Left forelimb (tissue), 1 donor: ENCODE results near the gene FHDC1.

Source experiments
- DNase-seq: peaks from one replicate; pipeline ENCODE4 v3.0.0-alpha.2; 2018; ENCODE audit warnings: low spot score

Gene FHDC1

DNA sequence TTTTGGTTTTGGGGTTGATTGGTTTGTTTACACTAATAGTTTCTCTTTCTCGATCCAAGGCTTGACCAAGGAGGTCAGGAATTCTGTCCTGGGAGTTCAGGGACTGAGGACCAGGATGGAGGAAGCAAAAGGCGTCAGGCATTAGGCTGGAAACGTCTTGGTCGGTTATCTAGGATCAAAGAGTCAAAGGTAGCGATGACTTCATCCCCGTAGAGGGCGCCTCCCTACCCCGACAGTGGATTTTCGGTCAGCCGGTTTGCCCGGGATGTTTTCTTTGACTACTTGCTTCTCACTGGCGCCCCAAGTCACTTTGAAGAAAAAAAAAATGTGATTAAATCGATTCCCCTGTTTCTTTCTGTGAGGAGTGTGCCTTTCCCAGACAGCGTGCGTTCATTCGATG is 980 bp upstream of the FHDC1 start:
- DNase-seq: no peak

DNA sequence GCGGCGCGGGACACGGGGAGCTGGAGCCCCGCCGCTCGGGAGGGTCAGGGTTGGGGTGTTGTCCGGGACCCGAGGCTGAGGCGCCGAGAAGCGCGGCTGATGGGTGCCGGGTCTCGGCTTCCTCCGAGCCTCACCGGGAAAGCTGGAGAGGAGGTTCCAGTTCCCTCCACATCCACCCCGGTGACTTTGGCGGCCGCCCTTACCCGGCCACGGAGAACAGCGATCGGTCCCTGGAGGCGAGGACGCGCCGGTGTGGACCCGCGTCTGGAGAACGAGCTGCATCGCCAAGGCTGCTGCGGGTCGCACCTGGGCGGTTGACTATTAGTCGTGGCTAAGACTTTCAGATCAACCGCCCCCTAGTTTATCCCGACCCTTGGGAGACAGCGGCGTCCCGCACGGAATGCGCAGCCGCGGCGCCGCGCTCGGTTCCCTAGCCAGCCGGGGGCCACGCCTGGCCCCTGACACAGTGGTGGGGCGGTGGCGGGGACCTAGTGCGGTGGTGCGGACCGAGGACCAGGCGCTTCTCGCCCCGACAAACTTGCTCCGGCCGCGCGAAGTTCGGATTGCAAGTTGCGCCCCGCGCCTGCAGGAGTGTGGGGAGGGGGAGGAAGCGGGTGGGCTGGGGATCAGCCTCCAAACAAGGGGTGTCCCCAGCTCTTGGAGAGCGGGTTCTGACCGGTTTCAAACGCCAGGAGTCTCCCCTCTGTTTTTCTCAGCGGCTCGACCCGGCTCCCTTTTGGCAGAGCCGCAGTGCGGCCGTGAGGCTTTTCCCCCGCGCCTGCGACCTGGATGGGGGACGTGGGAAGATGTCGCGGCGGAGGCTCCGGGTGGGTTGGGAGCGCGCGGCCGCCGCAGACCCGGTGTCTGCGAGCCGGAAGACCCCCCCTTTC is 568 bp downstream of the FHDC1 start:
- DNase-seq: no peak

DNA sequence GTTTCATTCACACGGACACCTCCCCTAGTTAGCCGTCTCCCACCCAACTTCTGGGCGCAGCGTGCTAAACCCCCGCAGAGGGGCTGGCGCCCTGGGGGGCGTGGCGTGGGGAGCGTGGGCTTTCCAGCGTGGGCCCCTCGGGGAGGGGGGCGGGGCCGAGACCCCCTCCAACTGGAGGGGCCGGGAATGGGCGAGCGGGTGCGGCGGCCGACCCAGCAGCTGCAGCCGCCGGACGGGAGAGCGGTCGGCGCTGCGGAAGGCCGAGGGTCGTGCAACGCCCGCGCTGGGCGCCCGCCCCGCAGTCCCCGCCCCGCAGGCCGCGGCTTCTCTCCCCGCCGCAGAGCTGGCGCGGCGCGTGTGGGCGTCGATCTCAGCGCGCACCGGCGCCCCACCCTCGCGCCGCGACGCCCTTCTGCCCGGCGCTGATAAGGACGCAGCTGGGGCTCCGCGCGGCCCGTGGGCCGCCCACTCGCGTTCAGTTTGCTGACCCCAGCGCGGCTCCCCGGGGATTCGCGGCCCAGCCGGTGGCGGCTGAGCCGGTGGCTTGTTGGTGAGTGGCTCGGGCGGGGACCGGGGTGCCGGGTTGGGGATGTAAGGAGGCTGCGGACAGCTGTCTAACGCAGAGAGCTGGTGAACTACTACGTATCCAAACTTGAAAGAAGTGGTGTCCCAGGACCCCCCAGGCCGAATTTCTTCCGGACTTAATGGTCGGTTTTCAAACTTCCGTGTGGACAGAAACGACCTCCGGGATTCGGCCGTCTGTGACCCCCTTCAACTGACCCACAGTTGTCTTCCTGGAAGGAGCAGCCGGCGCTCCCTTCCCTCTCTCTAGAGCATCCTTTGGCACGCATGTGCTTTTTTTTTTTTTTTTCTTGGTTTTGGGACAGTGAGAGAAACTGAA is 1.5 kb downstream of the FHDC1 start:
- peak; percentile 82 for DNase-seq

DNA sequence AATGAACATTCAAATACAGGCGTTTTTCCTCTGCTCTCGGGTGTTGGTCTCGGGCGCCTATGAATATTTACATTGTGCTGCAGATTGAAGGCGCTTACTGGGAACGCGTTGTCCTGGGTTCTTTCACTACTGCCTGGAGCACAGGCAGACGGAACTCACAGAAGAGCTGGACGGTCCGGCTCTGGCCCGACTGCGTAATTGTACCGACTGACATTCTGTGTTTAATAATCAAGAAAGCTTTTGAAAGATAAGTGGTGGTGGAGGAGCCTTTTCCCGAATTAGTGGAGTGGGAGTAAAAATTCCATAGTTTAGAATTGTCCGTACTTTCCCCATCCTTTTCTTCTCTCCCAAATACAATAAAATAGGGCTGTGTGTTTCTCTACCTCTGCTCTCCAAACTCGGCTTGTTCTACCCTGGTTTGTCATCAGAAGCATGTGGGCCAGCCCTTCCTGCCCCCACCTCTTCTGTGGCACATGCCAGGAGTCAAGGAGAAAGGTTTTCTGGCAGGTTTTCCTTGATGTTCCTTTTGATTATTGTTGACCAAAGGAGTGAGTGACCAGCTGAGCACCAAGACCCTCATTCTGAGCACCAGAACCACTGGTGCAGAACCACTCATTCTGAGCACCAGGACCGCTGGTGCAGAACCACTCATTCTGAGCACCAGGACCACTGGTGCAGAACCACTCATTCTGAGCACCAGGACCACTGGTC is 2.3 kb downstream of the FHDC1 start:
- no peak for DNase-seq

DNA sequence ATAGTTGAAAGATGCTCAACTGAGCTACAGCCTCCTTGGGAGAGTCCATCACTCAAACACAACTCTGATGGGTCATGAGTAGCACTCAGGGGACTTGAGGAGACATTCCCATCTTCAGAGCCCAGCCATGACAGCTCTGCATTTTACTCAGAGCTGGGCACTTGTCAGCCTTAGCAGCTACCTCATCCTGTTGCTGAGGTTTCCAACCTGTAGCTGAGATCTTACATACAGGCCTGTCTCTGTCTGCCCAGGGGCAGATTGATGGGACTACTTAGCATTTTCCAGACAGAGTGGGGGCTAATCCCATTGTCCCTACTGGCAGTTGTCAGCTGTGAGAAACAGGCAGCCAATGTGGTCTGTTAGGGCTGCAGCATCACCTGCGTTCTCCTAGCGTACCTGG is 3.5 kb downstream of the FHDC1 start:
- no peak for DNase-seq

DNA sequence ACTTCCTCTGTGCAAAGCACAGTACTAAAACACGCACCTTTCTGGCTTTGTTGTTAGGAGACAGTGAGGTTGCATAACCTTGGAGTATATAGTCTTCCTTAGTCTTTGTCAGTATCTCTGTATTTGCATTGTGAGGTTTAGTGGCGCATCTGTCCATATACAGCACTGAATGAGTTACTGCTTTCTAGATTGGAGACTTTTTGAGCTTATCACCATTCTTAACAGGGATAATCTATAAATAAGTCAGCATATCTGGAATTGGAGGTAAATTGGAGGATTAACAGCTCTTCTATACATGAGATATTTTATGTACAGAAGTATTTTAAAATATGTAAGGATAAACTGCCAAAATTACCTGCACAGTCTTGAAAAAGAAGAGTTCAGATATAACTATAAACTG is 4.3 kb downstream of the FHDC1 start:
- no peak for DNase-seq

DNA sequence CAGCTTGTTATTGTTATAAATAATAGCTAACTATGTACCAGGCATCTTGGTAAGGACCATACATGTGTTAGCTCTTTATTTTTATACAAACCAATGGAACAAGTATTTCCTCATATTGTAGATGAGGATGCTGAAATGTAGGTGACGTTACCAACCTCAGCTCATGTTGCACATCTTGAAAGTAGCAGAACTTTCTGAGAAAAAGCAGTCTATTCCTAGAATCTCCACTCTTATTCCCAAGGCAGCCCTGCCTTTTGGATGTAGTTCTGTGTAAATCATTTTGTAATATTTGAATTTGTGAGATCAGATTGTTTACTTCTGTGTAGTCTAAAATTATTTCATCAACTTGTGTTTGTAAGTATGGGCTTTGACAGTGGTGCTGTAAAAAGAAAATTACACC is 5.3 kb downstream of the FHDC1 start:
- DNase-seq: no peak

DNA sequence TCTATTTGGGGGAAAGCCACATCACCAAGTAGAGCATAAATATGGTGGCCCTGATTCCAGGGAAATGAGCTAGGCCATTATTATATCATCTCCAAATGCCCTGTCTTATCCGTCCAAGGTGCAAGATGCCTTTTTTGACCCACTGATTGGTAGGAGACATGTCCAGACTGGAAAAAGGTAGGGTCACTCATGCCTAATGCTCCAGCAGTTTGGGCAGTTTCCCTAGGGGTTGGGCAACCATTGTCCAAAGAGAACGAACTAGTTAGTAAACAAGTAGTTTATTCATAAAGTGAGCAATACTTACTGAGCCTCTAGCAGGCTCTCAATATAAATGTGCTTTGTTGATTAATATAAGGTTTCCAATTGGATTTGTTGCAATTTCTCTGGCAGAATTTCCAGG is 6.2 kb downstream of the FHDC1 start:
- DNase-seq: no peak

DNA sequence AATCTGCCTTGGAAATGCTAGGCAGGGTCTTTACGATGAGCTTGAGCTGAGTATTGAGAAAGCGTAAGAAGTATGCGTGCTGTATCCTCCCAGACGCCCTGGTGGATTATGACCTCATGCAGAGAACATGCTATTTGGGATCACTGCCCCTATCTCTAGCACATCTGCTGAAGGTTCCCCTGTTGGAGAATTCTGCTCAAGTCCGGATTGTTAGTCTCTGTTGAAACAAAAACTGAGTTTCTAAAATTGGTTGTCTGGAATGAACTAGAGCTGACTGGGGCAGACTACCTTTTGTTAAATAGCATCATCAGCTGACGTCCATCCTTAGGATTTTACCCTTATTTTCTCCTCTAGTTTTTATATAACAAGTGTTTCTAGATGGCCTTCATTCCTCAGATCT is 7.5 kb downstream of the FHDC1 start:
- no peak for DNase-seq

DNA sequence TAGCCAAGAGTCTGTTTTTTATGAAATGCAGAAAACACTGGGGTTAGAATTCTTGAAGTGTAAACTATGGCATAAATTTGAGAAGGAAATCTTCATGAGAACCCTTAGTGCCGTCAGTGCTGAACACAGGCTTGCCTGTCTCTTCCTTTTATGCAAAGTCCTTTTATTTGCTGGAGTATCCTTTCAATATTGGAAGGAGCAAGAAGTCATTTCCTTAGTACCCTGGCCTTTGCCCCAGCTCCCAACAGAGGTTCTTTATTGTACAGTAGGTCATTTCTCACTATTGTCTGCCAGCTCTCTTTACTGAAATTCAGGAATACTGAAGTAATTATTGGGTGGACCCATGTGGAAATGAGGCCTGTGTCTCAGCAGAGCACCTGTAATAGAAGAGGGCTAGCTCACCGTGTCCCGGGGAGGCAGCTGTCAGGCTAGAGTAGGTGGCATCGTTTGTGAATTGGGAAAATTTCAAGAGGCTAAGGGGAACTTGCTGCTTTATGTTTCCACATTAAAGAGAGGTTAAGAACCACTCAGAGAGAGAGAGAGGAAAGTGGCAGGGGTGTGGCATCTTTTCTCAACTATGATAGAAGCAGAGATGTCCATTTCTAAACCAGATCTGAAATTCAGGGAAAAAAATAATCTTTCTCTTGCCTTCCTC is 8.7 kb downstream of the FHDC1 start:
- DNase-seq: no peak

DNA sequence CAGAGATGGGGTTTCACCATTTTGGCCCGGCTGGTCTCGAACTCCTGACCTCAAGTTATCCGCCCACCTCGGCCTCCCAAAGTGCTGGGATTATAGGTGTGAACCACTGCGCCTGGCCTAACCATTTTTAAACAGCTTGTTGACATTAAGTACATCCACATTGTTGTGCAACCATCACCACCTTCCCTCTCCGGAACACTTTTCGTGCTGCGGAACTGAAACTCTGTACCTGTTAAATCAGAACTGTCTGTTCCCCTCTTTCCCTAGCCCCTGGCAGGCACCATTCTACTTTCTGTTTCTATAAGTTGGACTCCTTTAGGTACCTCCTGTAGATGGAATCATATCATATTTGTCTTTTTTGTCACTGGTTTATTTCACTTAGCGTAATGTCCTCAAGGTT is 9.5 kb downstream of the FHDC1 start:
- DNase-seq: no peak

DNA sequence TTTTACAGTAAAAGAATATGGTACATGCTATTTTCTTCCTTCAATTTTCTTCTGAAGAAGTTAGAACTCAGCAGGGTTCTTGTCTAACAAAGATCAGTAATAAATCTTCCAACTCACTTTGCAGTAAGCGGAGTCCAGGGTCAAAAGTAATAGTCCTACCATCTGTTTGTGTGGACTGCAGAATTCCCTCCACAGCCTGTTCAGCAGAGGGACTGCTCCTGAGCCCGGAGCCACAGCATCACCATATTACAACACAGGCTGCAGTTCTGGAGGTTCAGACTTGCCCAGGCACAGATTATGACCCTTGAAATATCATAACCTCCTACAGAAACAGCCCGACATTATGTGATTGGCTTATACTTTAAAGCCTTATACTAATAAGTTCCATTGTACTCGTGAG is 10.3 kb downstream of the FHDC1 start:
- DNase-seq: no peak

DNA sequence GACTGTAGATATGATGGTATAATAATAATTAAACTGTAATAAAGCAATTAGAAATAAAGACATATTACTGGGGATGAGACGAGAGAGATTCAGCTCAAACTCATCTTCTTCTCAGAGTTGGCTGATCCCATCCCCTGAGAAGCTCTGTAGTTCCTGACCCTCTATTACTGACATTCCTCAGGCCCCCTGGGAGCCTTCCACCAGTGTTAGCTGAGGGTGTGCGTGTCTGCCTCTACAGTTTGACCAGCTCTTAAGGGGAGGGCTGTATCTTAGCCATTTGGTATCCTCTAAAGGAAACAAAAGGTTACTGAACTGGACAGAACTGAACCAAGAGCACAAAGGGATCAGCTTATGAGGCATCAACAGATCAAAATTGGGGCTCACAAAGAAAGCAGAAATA is 11.2 kb downstream of the FHDC1 start:
- no peak for DNase-seq

DNA sequence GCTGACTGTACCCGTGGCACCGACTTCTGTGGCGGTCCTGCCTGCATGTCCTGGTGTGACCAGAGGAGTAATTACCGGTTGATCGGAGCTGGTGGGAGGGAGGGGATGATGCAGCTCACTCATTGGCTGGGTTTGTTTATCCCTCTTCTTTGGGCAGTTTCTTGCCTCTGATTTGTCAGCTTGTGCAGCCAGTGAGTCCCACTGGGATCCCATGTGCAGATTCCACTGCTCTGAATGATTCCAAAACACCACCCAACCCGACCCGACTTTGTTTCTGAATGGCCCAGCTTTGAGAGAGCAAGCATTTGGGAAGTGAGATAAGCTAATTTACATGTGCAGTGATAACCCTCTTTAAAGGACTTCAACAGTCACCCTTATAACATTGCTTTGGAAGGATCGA is 13.8 kb downstream of the FHDC1 start:
- no peak for DNase-seq

DNA sequence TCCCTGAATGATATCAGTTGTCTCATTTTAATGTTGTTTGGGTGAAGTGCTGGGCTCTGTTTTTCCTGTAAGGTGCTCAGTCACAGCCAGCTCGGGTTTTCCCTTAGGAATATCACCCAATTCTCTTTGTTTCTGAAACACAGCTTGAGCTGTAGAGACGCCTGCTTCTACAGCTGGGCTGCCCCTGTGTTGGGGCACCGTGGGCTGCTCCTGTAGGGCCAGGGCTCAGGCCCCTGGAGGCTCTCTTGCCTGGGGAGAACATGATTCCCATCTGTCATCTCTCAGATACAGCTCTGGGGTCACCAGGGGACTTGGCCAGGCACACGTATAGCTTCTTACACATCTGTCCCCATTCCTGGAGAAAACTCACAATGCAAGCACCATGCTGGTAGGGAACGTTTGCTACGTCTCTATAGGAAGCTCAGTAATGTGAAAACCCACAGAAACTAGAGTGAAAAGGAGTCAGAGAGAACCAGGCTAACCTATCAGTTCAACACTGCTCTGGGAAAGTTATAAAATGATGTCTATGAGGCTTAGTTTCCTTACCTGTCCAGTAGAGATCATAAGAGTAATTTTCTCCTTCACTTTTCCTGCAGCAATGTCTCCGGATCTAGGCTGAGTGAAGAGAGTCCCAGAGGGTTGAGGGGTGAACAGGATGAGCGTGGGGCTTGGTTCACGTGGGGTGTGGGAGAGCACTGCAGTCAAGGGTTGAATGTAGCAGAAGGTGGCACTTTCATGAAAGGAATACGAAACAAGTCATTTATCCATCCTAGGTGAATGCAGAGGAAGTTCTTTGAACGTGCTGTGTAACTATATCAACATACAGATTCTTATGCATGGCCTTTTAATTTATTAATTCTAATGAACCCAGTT is 14.5 kb downstream of the FHDC1 start:
- no peak for DNase-seq

DNA sequence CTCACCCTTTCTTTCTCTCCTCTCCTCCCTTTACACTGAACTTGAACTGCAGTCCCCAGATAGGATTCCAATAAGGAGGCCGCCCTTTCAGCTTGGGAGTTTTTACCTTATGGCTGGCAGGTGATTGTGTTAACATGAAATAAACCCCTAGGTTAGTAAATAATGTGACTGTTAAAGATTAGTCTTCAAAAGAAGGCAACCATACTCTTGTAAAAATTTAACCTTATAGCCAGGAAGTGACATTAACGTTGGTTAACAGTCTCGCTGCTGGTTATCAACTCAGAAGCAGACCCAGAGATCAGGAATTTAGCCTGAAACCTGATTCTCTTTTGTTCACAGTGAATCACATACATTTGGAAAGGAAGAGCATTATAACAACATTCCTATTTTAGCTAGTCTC is 15.2 kb downstream of the FHDC1 start:
- no peak for DNase-seq

DNA sequence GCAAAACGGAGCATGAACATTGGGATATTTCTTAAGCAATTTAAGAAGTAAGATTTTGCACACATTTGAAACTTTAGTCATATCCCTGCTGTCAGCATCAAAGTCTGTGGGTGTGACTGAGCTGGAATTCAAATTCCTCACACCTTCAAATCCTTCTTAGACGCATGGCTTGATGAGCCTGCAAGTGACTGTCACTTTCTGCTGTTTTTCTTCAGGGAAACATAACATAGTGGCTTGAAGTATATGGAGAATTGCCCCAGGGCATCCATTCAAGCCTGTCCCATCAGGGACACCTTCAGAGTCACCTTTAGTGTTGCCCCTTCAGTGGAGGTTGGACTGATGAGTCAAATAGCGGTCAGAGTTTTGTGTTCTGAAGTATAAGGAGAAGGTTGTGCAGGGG is 17.4 kb downstream of the FHDC1 start:
- no peak for DNase-seq

DNA sequence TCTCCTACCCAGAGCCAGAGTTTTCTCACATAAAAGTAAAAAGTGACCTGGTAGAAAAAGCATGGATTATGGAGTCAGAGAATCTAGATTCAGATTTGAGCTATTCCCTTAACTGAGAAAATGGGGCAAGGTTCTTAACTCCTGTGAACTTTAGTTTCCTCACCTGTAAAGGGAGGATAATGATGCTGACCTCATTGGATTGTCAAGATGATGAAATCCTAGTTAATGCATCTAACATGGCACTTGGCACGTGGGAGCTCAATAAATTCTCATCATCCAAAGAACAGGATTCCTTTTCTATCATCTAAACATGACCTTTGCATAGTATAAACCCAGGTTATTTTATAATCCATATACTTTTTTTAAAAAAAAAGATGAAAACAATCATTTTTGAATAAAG is 18.6 kb downstream of the FHDC1 start:
- no peak for DNase-seq

DNA sequence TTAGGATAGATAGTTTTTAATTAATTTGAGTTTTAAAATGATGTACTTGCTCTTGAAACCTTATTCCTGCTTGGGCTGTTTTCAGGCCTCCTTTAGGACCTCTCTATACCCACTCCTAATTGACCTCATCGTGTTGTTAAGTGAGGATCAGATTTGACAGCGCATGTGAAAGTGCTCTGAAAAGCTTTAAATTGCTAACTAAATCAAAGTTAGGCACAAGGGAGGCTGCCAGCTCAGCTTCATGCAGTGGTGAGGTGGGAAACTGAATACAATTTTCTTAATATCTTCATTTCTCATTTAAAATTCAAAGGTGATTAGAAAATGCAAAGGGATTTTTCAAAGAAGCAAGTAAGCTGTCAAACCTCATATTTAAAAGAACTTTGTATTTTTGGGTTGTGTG is 20.0 kb downstream of the FHDC1 start:
- DNase-seq: no peak

DNA sequence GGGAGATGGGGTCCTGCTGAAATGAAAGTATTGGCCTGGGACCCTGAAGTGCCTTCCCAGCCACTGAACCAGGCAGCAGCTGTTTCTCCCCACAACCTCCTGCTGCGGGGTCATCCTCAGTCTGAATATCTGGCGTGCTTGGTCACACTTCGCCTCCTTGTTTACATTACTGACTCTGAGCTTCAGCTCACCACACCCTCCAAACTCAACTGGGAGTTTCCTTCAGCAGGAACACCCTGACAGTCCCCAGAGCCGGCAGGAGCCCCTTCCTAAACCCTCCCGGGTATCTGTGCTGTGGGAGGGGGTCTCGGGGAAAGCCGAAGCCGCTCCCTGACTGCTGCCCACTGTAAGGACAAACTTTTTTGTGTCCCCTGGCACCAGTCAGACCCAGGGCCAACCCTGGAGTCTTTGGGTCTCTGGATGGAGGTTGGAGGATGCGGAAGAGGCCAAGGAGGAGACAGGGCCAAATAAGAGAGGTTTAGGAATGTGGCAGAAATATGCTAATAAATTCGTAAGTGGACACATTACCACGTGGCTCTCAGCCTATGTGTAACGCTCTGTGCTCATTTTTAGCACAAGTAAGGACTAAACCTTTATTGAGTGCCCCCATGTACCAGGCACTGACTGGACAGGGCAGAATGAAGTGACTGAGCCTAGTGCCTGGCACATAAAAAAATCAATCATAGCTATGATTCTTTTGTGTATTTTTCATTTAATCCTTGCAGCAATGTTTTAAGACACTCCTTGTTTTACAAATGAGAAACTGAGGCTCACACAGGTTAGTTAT is 20.7 kb downstream of the FHDC1 start:
- no peak for DNase-seq
